Ramos (cell line): ENCODE data around the gene UPF3A.

Source experiments
- in situ Hi-C: fragments of 300-500 bp; cut with MboI; formaldehyde crosslinking; loops from one replicate; pipeline ENCODE4 v1.14.3; 2022; ENCODE audit warnings: low sequenced_read_pairs; ENCODE audit not compliant: unreplicated experiment

Gene UPF3A

GRCh38 chr13:114298866-114299265, 17.5 kb downstream of the UPF3A start:
- in situ Hi-C loops = no loop called here

GRCh38 chr13:114299604-114300305, 18.4 kb downstream of the UPF3A start:
- in situ Hi-C loops = no loop called here

GRCh38 chr13:114303700-114304327, 22.4 kb downstream of the UPF3A start:
- in situ Hi-C loops = no loop called here

- in situ Hi-C loops = no loop called here
These were observed 23.1 kb downstream of the UPF3A start for GRCh38 chr13:114304346-114305034.

GRCh38 chr13:114309086-114309485, 27.7 kb downstream of the UPF3A start:
- in situ Hi-C loops = no loop called here

GRCh38 chr13:114309806-114310410, 28.5 kb downstream of the UPF3A start:
- in situ Hi-C loops = no loop called here

- in situ Hi-C loops = no loop called here
These were observed 29.6 kb downstream of the UPF3A start for GRCh38 chr13:114310956-114311355.

GRCh38 chr13:114311387-114311786, 30.0 kb downstream of the UPF3A start:
- in situ Hi-C loops = no loop called here

- in situ Hi-C loops = no loop called here
These were observed 30.5 kb downstream of the UPF3A start for GRCh38 chr13:114311908-114312307.

GRCh38 chr13:114313061-114313860, 31.9 kb downstream of the UPF3A start:
- in situ Hi-C loops = no loop called here

GRCh38 chr13:114314074-114314912, 32.9 kb downstream of the UPF3A start, which contains the start of gene CHAMP1:
TSS of gene CHAMP1 (plus strand) at chr13:114314503. CDS start at chr13:114323843, 9,340 bp downstream.
- in situ Hi-C loops = no loop called here

GRCh38 chr13:114315074-114315785, 33.8 kb downstream of the UPF3A start:
- in situ Hi-C loops = no loop called here

GRCh38 chr13:114318624-114319023, 37.2 kb downstream of the UPF3A start:
- in situ Hi-C loops = no loop called here

GRCh38 chr13:114319441-114319913, 38.1 kb downstream of the UPF3A start:
- in situ Hi-C loops = no loop called here

- in situ Hi-C loops = no loop called here
These were observed 38.7 kb downstream of the UPF3A start for GRCh38 chr13:114320065-114320464.

GRCh38 chr13:114321256-114321655, 39.9 kb downstream of the UPF3A start:
- in situ Hi-C loops = no loop called here

GRCh38 chr13:114323349-114323748, 41.9 kb downstream of the UPF3A start:
- in situ Hi-C loops = no loop called here

GRCh38 chr13:114324334-114324733, 42.9 kb downstream of the UPF3A start:
- in situ Hi-C loops = no loop called here
